GM21367 (cell line): ENCODE measurements around the gene CAV3.

Experiments
- ATAC-seq: cut with Tn5 transposase; IDR thresholded peaks from one replicate; pipeline ENCODE4 v1.9.1; 2021; ENCODE audit not compliant: unreplicated experiment

The CAV3 gene

GRCh38 chr3:8790529-8790928 is 56.9 kb downstream of the CAV3 start:
- ATAC-seq = no peak

- ATAC-seq = no peak
Measured at GRCh38 chr3:8793242-8793641, 59.6 kb downstream of the CAV3 start.

- no peak for ATAC-seq
Measured at GRCh38 chr3:8794247-8794646, 60.6 kb downstream of the CAV3 start.
